DOHH2 (cell line): Measurements from ENCODE around the gene SLC3A2.

Experiments
- CTCF ChIP-seq: fragments of 200-600 bp; sonication (generic); IDR thresholded peaks from one replicate; pipeline ENCODE4 v1.5.1; 2014; ENCODE audit warnings: antibody characterized with exemption, mild to moderate bottlenecking, low read depth, low read length; ENCODE audit not compliant: poor library complexity, severe bottlenecking
- EZH2phosphoT487 ChIP-seq: fragments of 200-600 bp; sonication (generic); IDR thresholded peaks from 2 replicates; pipeline ENCODE4 v1.6.1; 2017; ENCODE audit warnings: borderline replicate concordance, mild to moderate bottlenecking, antibody characterized with exemption, low read length, moderate library complexity, mixed read lengths

DNA sequence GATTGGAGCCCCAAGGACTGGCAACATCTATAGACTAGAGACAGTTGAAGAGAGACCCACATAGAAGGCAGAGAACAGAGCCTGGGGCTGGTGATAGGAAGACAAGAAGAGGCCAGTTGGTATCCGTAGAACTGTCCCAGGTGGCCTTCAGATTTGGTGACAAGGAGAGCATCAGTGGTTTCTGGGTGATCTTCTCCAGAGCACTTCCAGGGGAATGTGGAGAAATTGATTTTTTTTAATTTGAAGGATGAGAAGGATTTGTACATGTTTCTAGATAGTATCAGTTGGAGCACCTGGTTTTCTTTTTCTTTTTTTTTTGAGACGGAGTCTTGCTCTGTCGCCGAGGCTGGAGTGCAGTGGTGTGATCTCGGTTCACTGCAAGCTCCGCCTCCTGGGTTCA, 14.8 kb downstream of the SLC3A2 start:
- no peak for TF ChIP-seq EZH2phosphoT487
- no peak for TF ChIP-seq CTCF
